B cell (primary cell): ENCODE data around the gene TRPV6.

Source experiments
- CTCF ChIP-seq: fragments of 200-600 bp; IDR thresholded peaks from one replicate; pipeline ENCODE4 v1.8.0; 2022; ENCODE audit warnings: antibody characterized with exemption, mild to moderate bottlenecking
- EZH2 ChIP-seq: IDR thresholded peaks from 2 replicates; pipeline ENCODE4 v1.6.1; 2012; ENCODE audit warnings: borderline replicate concordance, low read depth, mild to moderate bottlenecking, moderate library complexity, low read length; ENCODE audit not compliant: insufficient read depth, poor library complexity, severe bottlenecking

- TF ChIP-seq CTCF (no peak), EZH2 (no peak)
Measured at GRCh38 chr7:142891490-142892082, 6.0 kb upstream of the TRPV6 start.
